Right ventricle myocardium inferior (tissue), 1 donor: ENCODE data around the gene TMBIM6. TPM values are rescaled to one million over a fixed set of nuclear protein-coding genes. Genes with fewer than 3 reads are reported as not detected.
"Not testable (repeated sequence)": the region's sequence is repeated elsewhere in the genome, so short reads cannot be mapped to it uniquely, and the experiment has no call there.

Source experiments
- ATAC-seq: fragments of 200-7000 bp; cut with Tn5 transposase; one replicate; pipeline ENCODE4 v1.9.1; 2020; ENCODE audit warnings: mild to moderate bottlenecking, moderate library complexity
- DNase-seq: peaks from one replicate; pipeline ENCODE4 v3.0.0; 2021; ENCODE audit errors: missing footprints
- intact Hi-C: fragments of 100-400 bp; cut with DNase I; formaldehyde crosslinking; loops from one replicate; pipeline ENCODE4 v1.11.0; 2022
- total RNA-seq: library from RNA; stranded (reverse); fragmentation: NEBNext Ultra II Directional; extraction: Animal tissue kit (Norgen Biotek cat#: 25700); gene quantifications from one replicate; pipeline ENCODE4 v1.2.1, GENCODE V29; 2021
- donor health status: DM: no; HTN: yes; CAD: no; lungs with severe emphysema.

TMBIM6 gene
- total RNA-seq, 1 donor from 2014 or later = 275 TPM

- intact Hi-C loops = loop anchor here (2.0 kb wide), 1 partner anchor 20 kb away; no protein-coding TSS in a partner anchor
- no peak for DNase-seq
- ATAC-seq = no peak
Measured at GRCh38 chr12:49762468-49762847, 21.1 kb downstream of the TMBIM6 start.

- DNase-seq (peak; percentile 84), ATAC-seq (peak; percentile 50)
- intact Hi-C loops = loop anchor here (2.0 kb wide), 1 partner anchor 20 kb away; no protein-coding TSS in a partner anchor
Measured at GRCh38 chr12:49763006-49763591, 21.7 kb downstream of the TMBIM6 start.

GRCh38 chr12:49764126-49764525 lies 22.8 kb downstream of the TMBIM6 start:
- intact Hi-C loops = no loop called here
- DNase-seq (no peak), ATAC-seq (no peak)

- no peak for ATAC-seq
- intact Hi-C loops = no loop called here
- DNase-seq = no peak
Measured at GRCh38 chr12:49766115-49766455, 24.7 kb downstream of the TMBIM6 start.

- intact Hi-C loops = no loop called here
- ATAC-seq = no peak
- no peak for DNase-seq
Measured at GRCh38 chr12:49767333-49767732, 26.0 kb downstream of the TMBIM6 start.

- DNase-seq, ATAC-seq: not testable (repeated sequence)
- intact Hi-C loops = loop anchor here (10.0 kb wide), 1 partner anchor 192 kb away; the partner anchor contains the start of gene AQP5
Measured at GRCh38 chr12:49773102-49773501, 31.7 kb downstream of the TMBIM6 start.

- DNase-seq (peak; percentile 82), ATAC-seq (peak; percentile 87)
- intact Hi-C loops = loop anchor here (1.0 to 10.0 kb wide), 3 partner anchors 63 to 286 kb away; partner anchors contain the start of gene AQP5
Measured at GRCh38 chr12:49776413-49776812, 35.1 kb downstream of the TMBIM6 start.

GRCh38 chr12:49776858-49777257 lies 35.5 kb downstream of the TMBIM6 start:
- intact Hi-C loops = loop anchor here (1.0 to 10.0 kb wide), 3 partner anchors 62 to 285 kb away; partner anchors contain the start of gene AQP5
- DNase-seq (no peak), ATAC-seq (no peak)

- intact Hi-C loops = loop anchor here (5.0 to 10.0 kb wide), 2 partner anchors 187 to 285 kb away; partner anchors contain the start of gene AQP5
- ATAC-seq (no peak), DNase-seq (no peak)
Measured at GRCh38 chr12:49777341-49777740, 36.0 kb downstream of the TMBIM6 start.

GRCh38 chr12:49777800-49778748 lies 36.7 kb downstream of the TMBIM6 start:
- ATAC-seq (peak; percentile 43), DNase-seq (no peak)
- intact Hi-C loops = loop anchor here (2.0 to 10.0 kb wide), 3 partner anchors 57 to 284 kb away; partner anchors contain the start of gene AQP5

- intact Hi-C loops = loop anchor here (2.0 to 10.0 kb wide), 3 partner anchors 59 to 283 kb away; partner anchors contain the start of gene AQP5
- DNase-seq (no peak), ATAC-seq (no peak)
Measured at GRCh38 chr12:49779581-49779980, 38.2 kb downstream of the TMBIM6 start.

- ATAC-seq, intact Hi-C loops, DNase-seq: not testable (repeated sequence)
Measured at GRCh38 chr12:49780914-49781313, 39.6 kb downstream of the TMBIM6 start.

GRCh38 chr12:49783917-49784676 lies 42.7 kb downstream of the TMBIM6 start:
- DNase-seq (no peak), ATAC-seq (peak; percentile 47)
- intact Hi-C loops = no loop called here

GRCh38 chr12:49784756-49785409 lies 43.5 kb downstream of the TMBIM6 start:
- DNase-seq = no peak
- intact Hi-C loops = no loop called here
- no peak for ATAC-seq

GRCh38 chr12:49787672-49788071 lies 46.3 kb downstream of the TMBIM6 start:
- DNase-seq (no peak), ATAC-seq (no peak)
- intact Hi-C loops = no loop called here

GRCh38 chr12:49789992-49790391 lies 48.6 kb downstream of the TMBIM6 start:
- no peak for ATAC-seq
- intact Hi-C loops = no loop called here

GRCh38 chr12:49790741-49791555 lies 49.6 kb downstream of the TMBIM6 start:
- ATAC-seq (no peak), DNase-seq (peak; percentile 46)
- intact Hi-C loops = no loop called here

More at GRCh38 chr12:49789992-49790391, 48.6 kb downstream of the TMBIM6 start:
- no peak for DNase-seq
